DND-41 (cell line): ENCODE measurements around the gene TCP11.

Experiments
- EZH2 ChIP-seq: IDR thresholded peaks from 3 replicates; pipeline ENCODE4 v1.6.1; 2012; ENCODE audit warnings: borderline replicate concordance, low read depth, mild to moderate bottlenecking, moderate library complexity, low read length, inconsistent platforms; ENCODE audit not compliant: severe bottlenecking
- TF ChIP-seq, protein P1 (sequence below): IDR thresholded peaks from 2 replicates; pipeline ENCODE4 v1.5.1; 2012; ENCODE audit warnings: borderline replicate concordance, low read length, moderate library complexity, mild to moderate bottlenecking; ENCODE audit not compliant: poor library complexity, severe bottlenecking; ENCODE audit errors: extremely low read depth

DNA sequence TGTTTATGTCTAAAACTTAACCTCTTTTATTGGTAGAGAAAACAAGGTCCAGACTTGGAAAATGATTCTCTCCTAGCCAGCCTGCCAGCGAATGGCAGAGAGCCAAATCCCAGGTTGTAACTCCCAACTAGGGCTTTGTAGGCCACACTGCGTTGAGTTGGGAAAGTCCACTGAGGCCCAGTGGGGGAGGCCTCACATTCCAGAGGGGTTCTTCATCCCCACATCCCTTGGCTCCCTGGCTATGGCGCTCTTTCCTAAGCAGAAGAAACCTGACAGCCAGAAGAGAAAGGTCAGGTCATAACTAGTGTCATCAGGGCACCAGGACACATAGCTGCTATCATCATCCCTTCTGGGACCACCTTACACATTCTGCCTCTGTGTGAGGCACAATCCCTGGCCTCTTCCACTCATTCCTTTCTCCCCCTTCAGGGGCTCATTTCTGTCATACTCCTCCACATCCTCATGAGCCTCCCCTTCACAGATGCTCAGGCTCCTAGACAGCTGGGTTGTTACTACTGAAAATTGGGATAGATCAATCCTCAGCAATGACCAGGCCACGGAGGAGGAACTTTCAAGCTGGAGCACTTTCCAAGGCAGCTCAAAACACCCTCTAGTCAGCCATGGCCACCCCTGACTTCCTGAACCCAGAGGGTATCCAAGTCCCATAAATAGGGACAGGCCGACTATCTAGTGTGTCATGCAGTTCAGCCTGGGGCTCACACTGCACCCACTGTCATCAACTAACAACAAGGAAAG, 48.6 kb downstream of the TCP11 start:
- TF ChIP-seq, protein P1, sequence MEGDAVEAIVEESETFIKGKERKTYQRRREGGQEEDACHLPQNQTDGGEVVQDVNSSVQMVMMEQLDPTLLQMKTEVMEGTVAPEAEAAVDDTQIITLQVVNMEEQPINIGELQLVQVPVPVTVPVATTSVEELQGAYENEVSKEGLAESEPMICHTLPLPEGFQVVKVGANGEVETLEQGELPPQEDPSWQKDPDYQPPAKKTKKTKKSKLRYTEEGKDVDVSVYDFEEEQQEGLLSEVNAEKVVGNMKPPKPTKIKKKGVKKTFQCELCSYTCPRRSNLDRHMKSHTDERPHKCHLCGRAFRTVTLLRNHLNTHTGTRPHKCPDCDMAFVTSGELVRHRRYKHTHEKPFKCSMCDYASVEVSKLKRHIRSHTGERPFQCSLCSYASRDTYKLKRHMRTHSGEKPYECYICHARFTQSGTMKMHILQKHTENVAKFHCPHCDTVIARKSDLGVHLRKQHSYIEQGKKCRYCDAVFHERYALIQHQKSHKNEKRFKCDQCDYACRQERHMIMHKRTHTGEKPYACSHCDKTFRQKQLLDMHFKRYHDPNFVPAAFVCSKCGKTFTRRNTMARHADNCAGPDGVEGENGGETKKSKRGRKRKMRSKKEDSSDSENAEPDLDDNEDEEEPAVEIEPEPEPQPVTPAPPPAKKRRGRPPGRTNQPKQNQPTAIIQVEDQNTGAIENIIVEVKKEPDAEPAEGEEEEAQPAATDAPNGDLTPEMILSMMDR, result no peak
- TF ChIP-seq EZH2, result no peak
